ENCODE data around the gene USP17L19.
"Not testable (repeated sequence)": the region's sequence is repeated elsewhere in the genome, so short reads cannot be mapped to it uniquely, and the experiment has no call there.

The USP17L19 gene

DNA sequence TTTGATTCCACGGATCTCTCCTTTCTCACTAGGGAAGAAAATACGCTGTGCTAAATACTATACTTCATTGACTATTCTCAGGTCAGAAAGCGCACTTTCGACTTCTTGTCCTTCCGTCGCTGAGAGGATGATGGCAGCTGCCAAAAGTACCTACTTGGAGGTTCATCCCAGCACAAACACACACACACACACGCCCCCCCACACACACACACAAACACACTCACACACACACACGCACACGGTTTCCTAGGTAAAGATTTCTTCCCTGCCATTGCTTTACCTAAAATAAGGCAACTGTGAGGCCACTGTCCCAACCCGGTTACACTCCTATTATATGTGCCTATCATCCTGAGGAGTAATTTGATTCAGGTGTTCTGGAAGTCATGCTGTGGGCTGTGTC, 18.5 kb downstream of the USP17L19 start:
- H3K4me3 ChIP-seq (replicated peaks; ENCODE audit: insufficient read depth, low read length); H3K27ac ChIP-seq (replicated peaks); H3K27me3 ChIP-seq (ENCODE audit: insufficient read depth, poor library complexity, severe bottlenecking): not testable (repeated sequence)
- peak in 1 of 2 experiments; percentile 25 for DNase-seq (ENCODE audit: low read depth in 1 of 2, low spot score in 1 of 2)

Measured in HL-60 (cell line).